Ectodermal cell (in vitro differentiated cells): ENCODE measurements around the gene GNAL.
"Not testable (repeated sequence)": the region's sequence is repeated elsewhere in the genome, so short reads cannot be mapped to it uniquely, and the experiment has no call there.

Experiments used
- H3K27ac ChIP-seq: 2 replicates; pipeline ENCODE4 v1.7.0; 2013; ENCODE audit warnings: mild to moderate bottlenecking, low read depth, low read length; ENCODE audit not compliant: insufficient read depth, poor library complexity, severe bottlenecking
- H3K27me3 ChIP-seq: 2 replicates; pipeline ENCODE4 v1.7.0; 2013; ENCODE audit warnings: mild to moderate bottlenecking, low read length; ENCODE audit not compliant: insufficient read depth, control insufficient read depth, poor library complexity, severe bottlenecking
- H3K36me3 ChIP-seq: one replicate; pipeline ENCODE4 v1.7.0; 2013; ENCODE audit warnings: low read length; ENCODE audit not compliant: control insufficient read depth, insufficient read depth
- H3K4me1 ChIP-seq: one replicate; pipeline ENCODE4 v1.7.0; 2013; ENCODE audit warnings: low read length; ENCODE audit not compliant: control insufficient read depth, insufficient read depth
- H3K4me3 ChIP-seq: 2 replicates; pipeline ENCODE4 v1.7.0; 2013; ENCODE audit warnings: low read depth, low read length, control low read depth; ENCODE audit not compliant: insufficient read depth
- H3K9me3 ChIP-seq: 2 replicates; pipeline ENCODE4 v1.7.0; 2013; ENCODE audit warnings: mild to moderate bottlenecking, low read length, moderate library complexity; ENCODE audit not compliant: control insufficient read depth
- WGBS, 2 experiments: methylation state at CpG; one replicate each; pipeline ENCODE4 v1.1.7; 2013; ENCODE audit warnings: missing lambda C conversion rate in 2 of 2; 5-methylcytosine and 5-hydroxymethylcytosine counted together

Gene GNAL

DNA sequence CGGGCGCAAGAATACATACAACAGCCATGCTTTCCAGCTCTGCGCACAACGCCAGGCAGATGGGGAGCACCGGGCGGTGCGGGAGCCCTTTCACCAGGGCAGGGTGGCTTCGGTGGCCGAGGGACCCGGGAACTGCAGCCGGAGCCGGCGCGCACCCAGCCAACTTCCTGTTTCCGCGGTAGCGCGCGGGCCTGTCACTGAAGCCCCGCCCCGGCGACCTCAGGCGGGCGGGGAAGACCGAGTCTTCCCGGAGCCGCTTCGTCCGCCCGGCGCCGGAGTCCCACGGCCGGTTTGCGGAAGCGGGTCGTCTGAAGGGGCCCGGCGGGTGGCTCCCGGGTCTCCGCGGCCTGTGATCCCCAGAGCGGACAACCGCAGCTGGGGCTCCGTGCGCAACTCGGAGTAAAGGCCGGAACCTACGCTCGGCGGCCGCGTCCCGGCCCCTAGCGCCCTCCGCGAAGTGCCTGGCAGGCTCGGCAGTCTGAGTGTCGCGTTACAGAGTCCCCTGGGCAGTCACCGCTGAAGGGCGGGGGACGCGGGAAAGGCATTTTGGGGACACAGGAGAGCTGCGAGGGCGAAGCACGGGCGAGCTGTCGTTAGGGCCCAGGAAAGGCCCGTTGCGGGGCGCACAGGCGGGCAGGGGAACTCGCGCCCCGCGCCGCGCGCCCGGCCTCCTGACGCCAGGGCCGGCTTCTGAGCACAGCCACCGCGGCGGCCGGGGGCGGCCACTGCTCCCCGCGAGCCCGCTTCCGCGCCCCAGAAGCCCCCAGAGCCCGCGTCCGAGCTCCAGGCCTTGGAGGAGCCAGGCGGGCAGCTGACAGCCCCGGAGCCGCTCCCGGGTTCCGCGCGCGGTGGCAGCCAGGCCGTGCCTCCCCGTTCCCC is 219.4 kb downstream of the GNAL start, which contains the start of gene MPPE1:
Gene MPPE1 (minus strand): TSS at position 136 of the 879 bp plus-strand sequence. CDS start 11,053 bp downstream, outside the sequence.
- no peaks in the 10 kb centered on the region for H3K9me3 ChIP-seq
- peak within 1 kb of the TSS; percentile 77 for H3K27ac ChIP-seq
- no peaks in the 10 kb centered on the region for H3K4me1 ChIP-seq
- H3K27me3 ChIP-seq: peaks cover 10% of the 10 kb centered on the region
- WGBS, 2 experiments: 0% methylated on average over 106 of the region's 106 CpGs
- no peaks in the 10 kb centered on the region for H3K36me3 ChIP-seq
- H3K4me3 ChIP-seq: peak within 1 kb of the TSS; percentile 78

DNA sequence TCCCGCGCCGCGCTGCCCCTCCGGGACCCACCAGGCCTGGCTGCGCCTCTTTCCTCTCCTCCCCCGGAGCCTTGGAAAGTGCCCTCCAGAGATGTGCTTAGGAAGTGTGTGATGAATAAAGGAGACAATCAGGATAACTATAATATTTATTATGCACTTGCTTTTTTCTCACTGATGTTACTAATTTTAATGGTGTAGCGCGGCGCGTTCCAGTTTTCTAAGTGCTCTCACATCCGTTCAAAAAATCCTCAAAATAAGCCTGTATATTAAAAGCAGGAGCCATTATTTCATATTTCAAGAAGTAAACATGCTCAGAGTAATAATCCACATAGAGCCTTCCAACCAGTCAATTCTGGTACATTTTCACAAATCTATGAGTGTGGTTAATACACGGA is 220.0 kb downstream of the GNAL start:
- no peaks in the 10 kb centered on the region for H3K36me3 ChIP-seq
- no peaks in the 10 kb centered on the region for H3K9me3 ChIP-seq
- H3K4me1 ChIP-seq: no peaks in the 10 kb centered on the region
- H3K27me3 ChIP-seq: peaks cover 10% of the 10 kb centered on the region
- peak overlapping the region; percentile 77 for H3K27ac ChIP-seq
- peak overlapping the region; percentile 78 for H3K4me3 ChIP-seq
- WGBS, 2 experiments: 29 to 32% methylated on average over 8 to 13 of the region's 13 CpGs

DNA sequence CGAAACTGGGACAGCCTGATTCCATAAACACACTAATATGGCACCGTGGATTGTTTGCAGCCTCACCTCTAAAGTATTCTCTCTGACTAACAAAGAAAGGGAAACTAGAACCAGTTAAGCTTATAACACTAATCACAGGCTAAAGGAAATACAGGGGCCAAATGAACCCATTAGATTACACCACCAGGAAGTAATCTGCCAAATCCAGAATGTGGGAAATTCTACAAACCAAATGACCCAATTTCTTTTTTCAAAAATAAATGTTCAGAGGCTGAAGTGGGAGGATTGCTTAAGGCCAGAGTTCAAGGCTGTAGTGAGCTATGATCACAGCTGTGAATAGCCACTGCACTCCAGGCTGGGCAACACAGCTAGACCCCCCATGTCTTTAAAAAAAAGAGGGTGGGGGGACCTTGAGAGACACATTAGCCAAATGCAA is 220.5 kb downstream of the GNAL start:
- 89 to 98% methylated on average over 2 of the region's 2 CpGs for WGBS, 2 experiments
- Histone ChIP-seq H3K27ac (no peak overlapping the region), H3K36me3 (no peaks in the 10 kb centered on the region), H3K4me3 (no peak overlapping the region), H3K4me1 (no peaks in the 10 kb centered on the region), H3K9me3 (no peaks in the 10 kb centered on the region), H3K27me3 (peaks cover 10% of the 10 kb centered on the region)

DNA sequence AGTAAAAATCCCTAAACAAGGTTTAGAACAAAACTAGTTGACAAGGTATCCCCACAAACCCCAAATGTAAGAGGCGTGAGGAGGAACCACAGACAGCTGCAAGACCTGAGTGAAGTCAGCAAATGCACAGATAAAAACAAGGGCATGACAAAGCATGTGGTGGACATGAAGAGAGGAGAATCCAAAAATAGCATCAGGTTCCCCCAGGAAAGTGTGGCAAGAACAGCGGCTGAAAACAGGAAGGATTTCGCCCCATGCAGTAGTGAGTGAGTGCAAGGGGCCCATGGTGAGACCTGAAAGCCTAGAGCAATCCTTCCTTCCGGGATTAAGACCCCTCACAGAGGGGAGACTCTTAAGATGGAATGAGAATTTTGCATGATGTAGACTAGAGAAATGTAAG is 227.8 kb downstream of the GNAL start:
- 39 to 51% methylated on average over 3 of the region's 4 CpGs for WGBS, 2 experiments
- H3K36me3 ChIP-seq, H3K27me3 ChIP-seq, H3K9me3 ChIP-seq, H3K4me1 ChIP-seq, H3K4me3 ChIP-seq, H3K27ac ChIP-seq: not testable (repeated sequence)

DNA sequence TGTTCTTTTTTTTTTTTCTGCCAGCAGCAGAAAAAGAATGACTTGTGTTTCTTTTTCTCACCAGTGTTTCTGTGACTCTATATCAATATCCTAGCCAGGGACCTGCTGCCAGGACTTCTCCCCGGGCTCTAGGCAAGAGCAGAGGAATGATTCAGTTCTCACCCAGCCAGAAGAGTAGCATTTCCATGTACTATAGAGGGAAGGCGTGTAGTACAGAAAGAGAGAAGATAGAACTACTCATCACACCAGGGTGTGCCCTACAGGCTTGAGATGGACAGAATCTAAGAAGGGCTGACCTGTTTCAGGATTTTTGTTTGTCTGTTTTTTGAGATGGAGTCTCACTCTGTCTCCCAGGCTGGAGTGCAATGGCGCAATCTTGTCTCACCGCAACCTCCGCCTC is 230.5 kb downstream of the GNAL start:
- H3K9me3 ChIP-seq, H3K4me1 ChIP-seq, H3K27ac ChIP-seq, H3K4me3 ChIP-seq, H3K36me3 ChIP-seq, H3K27me3 ChIP-seq: not testable (repeated sequence)
- 95 to 97% methylated on average over 3 to 4 of the region's 5 CpGs for WGBS, 2 experiments

DNA sequence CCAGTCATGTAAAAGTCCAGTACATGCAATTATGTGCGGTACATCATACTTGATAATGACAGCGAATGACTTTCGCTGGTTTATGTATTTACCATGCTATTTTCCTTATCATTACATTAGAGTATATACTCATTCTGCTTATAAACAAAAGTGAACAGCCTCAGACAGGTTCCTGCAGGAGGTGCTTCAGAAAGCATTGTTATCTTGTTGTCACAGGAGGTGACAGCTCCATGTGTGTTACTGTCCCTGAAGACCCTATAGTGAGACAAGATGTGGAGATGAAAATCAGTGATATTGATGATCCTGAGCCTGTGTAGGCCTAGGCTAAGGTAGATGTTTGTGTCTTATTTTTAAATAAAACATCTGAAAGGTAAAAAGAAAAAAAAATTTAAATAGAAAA is 234.4 kb downstream of the GNAL start:
- 93 to 100% methylated on average over 1 to 3 of the region's 3 CpGs for WGBS, 2 experiments
- H3K36me3 ChIP-seq: no peaks in the 10 kb centered on the region
- no peaks in the 10 kb centered on the region for H3K4me1 ChIP-seq
- H3K9me3 ChIP-seq: no peaks in the 10 kb centered on the region
- H3K27ac ChIP-seq: no peak overlapping the region
- no peak overlapping the region for H3K4me3 ChIP-seq
- H3K27me3 ChIP-seq: no peaks in the 10 kb centered on the region

DNA sequence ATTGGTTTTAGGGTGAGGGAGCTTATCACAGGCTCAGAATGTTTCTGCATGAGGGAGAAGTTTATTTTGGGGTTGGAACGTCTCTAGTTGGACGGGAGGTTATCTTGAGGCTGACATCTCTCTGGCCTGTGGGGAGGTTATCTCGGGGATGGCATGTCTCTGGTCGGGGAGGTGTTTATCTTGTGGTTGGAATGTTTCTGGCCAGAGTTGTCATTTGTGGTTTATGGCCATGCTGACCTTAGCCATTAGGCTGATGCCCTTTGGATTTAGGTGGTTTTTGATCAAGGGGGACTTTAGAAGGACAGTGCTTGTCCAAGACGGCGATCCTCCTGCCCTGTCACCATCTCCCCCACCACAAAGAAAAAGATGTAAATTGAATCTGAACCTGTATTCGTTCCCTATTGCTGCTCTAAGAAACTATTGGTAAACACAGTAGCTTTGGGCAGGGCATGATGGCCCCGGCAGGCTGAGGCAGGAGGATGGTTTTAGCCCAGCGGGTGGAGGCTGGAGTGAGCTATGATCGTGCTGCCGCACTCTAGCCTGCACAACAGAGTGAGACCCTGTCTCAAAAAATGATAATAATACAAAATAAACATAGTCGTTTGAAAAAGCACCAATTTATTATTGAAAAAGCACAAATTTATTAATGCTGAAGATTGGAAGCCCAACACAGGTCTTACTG is 236.9 kb downstream of the GNAL start:
- Histone ChIP-seq H3K4me1 (no peaks in the 10 kb centered on the region), H3K27me3 (no peaks in the 10 kb centered on the region), H3K36me3 (no peaks in the 10 kb centered on the region), H3K27ac (no peak overlapping the region), H3K4me3 (no peak overlapping the region), H3K9me3 (no peaks in the 10 kb centered on the region)
- WGBS, 2 experiments: 88% methylated on average over 11 to 12 of the region's 12 CpGs

DNA sequence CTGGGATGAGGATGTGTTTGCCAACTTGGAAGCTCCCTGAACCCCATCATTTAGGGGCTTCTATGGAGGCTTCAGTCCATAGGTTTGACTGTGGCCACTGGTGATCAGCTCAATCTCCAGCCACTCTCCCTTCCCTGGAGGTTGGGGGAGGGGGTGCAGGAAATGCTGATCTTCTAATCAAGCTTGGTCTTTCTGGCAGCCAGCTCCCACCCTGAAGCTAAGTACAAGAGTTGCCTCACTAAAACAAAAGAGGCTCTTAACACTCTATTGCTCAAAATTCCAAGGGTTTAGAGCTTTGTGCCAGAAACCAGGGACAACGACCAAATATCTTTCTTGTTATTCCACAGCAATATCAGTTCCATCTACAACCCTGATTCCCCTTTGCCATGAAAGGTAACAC is 238.4 kb downstream of the GNAL start:
- no peaks in the 10 kb centered on the region for H3K36me3 ChIP-seq
- H3K4me3 ChIP-seq: no peak overlapping the region
- WGBS, 2 experiments: 29 to 42% methylated on average over 1 of the region's 1 CpG
- no peaks in the 10 kb centered on the region for H3K27me3 ChIP-seq
- H3K9me3 ChIP-seq: no peaks in the 10 kb centered on the region
- no peaks in the 10 kb centered on the region for H3K4me1 ChIP-seq
- H3K27ac ChIP-seq: no peak overlapping the region

DNA sequence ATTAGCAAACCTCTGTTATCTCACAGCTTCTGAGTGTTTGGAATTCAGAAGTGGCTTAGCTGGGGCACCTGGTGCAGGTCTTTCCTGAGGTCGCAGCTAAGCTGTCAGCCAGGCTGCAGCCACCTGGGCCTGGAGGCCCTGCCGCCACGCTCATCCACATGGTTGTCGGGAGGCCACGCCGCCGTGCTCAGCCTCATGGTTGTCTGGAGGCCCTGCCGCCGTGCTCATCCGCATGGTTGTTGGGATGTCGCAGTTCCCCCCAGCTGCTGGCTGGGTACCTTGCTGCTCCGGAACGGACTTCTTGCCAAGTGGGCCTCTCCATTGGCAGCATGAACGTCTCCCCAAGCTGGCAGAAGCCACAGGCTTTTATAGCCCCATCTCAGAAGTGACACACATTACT is 243.3 kb downstream of the GNAL start:
- Histone ChIP-seq H3K4me1 (no peaks in the 10 kb centered on the region), H3K27me3 (no peaks in the 10 kb centered on the region), H3K9me3 (no peaks in the 10 kb centered on the region), H3K27ac (no peak overlapping the region), H3K36me3 (no peaks in the 10 kb centered on the region), H3K4me3 (no peak overlapping the region)
- WGBS, 2 experiments: 95 to 96% methylated on average over 14 of the region's 14 CpGs
